ENCODE measurements around the gene COL1A1. TPM values are rescaled to one million over a fixed set of nuclear protein-coding genes. Genes with fewer than 3 reads are reported as not detected.

COL1A1 gene
- total and polyA plus RNA-seq, 2 of the 13 experiments (the other 11 are each of a cell fraction or from before 2014, with no cell fraction given) = 0.05 TPM; not detected in 1

DNA sequence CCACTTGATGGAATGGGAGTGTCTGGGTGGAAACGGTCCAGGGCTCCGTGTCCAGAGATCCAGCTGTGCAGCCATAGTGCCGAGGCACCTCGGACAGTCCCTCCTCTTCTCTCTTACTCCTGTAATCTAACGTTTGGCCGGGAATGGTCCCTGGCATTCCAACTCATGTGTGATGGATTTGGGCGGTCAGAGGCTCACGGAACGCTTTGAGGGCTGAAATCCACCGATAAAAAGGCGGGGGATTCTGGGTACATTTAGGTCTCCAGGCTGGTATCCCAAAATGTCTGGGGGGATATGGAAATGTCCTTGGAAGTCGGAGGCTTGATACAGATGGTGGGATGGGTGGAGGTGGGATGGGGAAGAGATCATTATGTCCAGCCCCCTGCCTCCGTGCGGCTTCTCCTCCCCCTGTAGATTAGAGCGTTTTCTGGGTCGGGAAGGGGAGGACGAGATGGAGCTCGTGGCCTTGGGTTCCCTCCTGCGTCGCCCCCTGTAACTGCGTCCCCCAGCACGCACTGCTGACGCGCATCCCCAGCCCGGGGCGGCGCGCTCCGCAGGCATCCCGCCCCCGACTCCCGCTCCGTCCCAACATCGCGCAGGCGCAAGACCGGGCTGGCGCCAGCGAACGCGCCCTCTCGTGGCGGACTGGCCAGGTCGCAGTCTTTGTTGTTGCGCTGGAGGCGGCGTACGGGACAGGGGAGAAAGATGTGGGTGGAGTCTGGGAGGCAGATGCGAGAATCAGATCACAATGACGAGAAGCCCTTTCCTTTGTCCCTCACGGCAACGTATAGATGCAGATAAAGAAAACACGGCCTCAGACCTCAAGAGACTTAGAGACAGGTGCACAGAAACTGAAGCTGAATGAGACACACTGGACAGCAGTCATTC lies 40.2 kb downstream of the COL1A1 start (continued):
- TF ChIP-seq RARA (CRISPR knock-in tag; IDR thresholded peaks at IDR 0.05) (0 out of 2 replicates have a peak, but pooled peaks have one; percentile 15), SMARCE1 (IDR thresholded peaks at IDR 0.05; ENCODE audit: borderline replicate concordance) (no peak), KLF12 (CRISPR knock-in tag; IDR thresholded peaks at IDR 0.05; ENCODE audit: borderline replicate concordance) (no peak), CENPT (CRISPR knock-in tag; IDR thresholded peaks at IDR 0.05; ENCODE audit: low read depth) (no peak), ZC3H13 (CRISPR knock-in tag; IDR thresholded peaks at IDR 0.05) (0 out of 2 replicates have a peak, but pooled peaks have one; percentile 77), SNAI1 (CRISPR knock-in tag; IDR thresholded peaks at IDR 0.05; ENCODE audit: borderline replicate concordance) (no peak), FOSL2 (CRISPR knock-in tag; IDR thresholded peaks at IDR 0.05) (peak; percentile 54), ZNF180 (CRISPR knock-in tag; IDR thresholded peaks at IDR 0.05; ENCODE audit: borderline replicate concordance, low read depth) (no peak), ZNF282 (IDR thresholded peaks at IDR 0.05; ENCODE audit: partially characterized antibody) (no peak), AGO2 (optimal IDR thresholded peaks at IDR 0.05; ENCODE audit: low read depth, low read length) (peak; percentile 64), ARID2 (CRISPR knock-in tag; IDR thresholded peaks at IDR 0.05; ENCODE audit: borderline replicate concordance) (no peak), GATAD2A (CRISPR knock-in tag; IDR thresholded peaks at IDR 0.05) (peak; percentile 63; the same call in 1 of the 2 replicates), ZNF891 (CRISPR knock-in tag; IDR thresholded peaks at IDR 0.05) (no peak), ZNF367 (CRISPR knock-in tag; IDR thresholded peaks at IDR 0.05; ENCODE audit: borderline replicate concordance) (no peak), BORCS8-MEF2B (CRISPR knock-in tag; IDR thresholded peaks at IDR 0.05) (no peak; the same call in 1 of the 2 replicates), NFIB (CRISPR knock-in tag; IDR thresholded peaks at IDR 0.05; ENCODE audit: borderline replicate concordance) (no peak), ZNF121 (CRISPR knock-in tag; IDR thresholded peaks at IDR 0.05) (peak; percentile 88), TEAD2 (CRISPR knock-in tag; IDR thresholded peaks at IDR 0.05) (no peak), TGIF2 (CRISPR knock-in tag; IDR thresholded peaks at IDR 0.05) (0 out of 2 replicates have a peak, but pooled peaks have one; percentile 44), STAG1 (CRISPR knock-in tag; IDR thresholded peaks at IDR 0.05) (peak; percentile 87), ZSCAN25 (CRISPR knock-in tag; IDR thresholded peaks at IDR 0.05) (peak; percentile 36; the same call in 1 of the 2 replicates), RBFOX2 (IDR thresholded peaks at IDR 0.05; ENCODE audit: low read depth, low read length) (0 out of 2 replicates have a peak, but pooled peaks have one; percentile 25), GTF3A (CRISPR knock-in tag; conservative IDR thresholded peaks at IDR 0.05) (0 out of 2 replicates have a peak, but pooled peaks have one; percentile 86), AHR (CRISPR knock-in tag; IDR thresholded peaks at IDR 0.05) (0 out of 2 replicates have a peak, but pooled peaks have one; percentile 30), ZNF564 (CRISPR knock-in tag; IDR thresholded peaks at IDR 0.05) (no peak)
- TF ChIP-seq, protein P1, sequence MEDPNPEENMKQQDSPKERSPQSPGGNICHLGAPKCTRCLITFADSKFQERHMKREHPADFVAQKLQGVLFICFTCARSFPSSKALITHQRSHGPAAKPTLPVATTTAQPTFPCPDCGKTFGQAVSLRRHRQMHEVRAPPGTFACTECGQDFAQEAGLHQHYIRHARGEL (CRISPR knock-in tag; IDR thresholded peaks at IDR 0.05) = no peak
- TF ChIP-seq, protein P2, sequence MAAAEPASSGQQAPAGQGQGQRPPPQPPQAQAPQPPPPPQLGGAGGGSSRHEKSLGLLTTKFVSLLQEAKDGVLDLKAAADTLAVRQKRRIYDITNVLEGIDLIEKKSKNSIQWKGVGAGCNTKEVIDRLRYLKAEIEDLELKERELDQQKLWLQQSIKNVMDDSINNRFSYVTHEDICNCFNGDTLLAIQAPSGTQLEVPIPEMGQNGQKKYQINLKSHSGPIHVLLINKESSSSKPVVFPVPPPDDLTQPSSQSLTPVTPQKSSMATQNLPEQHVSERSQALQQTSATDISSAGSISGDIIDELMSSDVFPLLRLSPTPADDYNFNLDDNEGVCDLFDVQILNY (CRISPR knock-in tag; conservative IDR thresholded peaks at IDR 0.05) = no peak; the same call in 1 of the 2 replicates
- TF ChIP-seq, protein P3, sequence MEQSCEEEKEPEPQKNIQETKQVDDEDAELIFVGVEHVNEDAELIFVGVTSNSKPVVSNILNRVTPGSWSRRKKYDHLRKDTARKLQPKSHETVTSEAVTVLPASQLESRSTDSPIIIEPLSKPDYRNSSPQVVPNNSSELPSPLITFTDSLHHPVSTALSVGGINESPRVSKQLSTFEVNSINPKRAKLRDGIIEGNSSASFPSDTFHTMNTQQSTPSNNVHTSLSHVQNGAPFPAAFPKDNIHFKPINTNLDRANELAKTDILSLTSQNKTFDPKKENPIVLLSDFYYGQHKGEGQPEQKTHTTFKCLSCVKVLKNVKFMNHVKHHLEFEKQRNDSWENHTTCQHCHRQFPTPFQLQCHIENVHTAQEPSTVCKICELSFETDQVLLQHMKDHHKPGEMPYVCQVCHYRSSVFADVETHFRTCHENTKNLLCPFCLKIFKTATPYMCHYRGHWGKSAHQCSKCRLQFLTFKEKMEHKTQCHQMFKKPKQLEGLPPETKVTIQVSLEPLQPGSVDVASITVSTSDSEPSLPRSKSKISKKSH (CRISPR knock-in tag; IDR thresholded peaks at IDR 0.05; ENCODE audit: borderline replicate concordance) = no peak
- TF ChIP-seq, protein P4, sequence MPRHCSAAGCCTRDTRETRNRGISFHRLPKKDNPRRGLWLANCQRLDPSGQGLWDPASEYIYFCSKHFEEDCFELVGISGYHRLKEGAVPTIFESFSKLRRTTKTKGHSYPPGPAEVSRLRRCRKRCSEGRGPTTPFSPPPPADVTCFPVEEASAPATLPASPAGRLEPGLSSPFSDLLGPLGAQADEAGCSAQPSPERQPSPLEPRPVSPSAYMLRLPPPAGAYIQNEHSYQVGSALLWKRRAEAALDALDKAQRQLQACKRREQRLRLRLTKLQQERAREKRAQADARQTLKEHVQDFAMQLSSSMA (CRISPR knock-in tag; IDR thresholded peaks at IDR 0.05) = no peak
